Bladder microvascular endothelial cell (primary cell): ENCODE data around the gene FKBP6. TPM values are rescaled to one million over a fixed set of nuclear protein-coding genes. Genes with fewer than 3 reads are reported as not detected.

ENCODE experiments used
- total RNA-seq: library from RNA; depleted of rRNA; stranded (reverse); fragments of >200 nt; gene quantifications from 2 replicates; pipeline ENCODE4 v1.2.3, GENCODE V29; 2014

FKBP6 gene
- not detected in 2 replicates for total RNA-seq

DNA sequence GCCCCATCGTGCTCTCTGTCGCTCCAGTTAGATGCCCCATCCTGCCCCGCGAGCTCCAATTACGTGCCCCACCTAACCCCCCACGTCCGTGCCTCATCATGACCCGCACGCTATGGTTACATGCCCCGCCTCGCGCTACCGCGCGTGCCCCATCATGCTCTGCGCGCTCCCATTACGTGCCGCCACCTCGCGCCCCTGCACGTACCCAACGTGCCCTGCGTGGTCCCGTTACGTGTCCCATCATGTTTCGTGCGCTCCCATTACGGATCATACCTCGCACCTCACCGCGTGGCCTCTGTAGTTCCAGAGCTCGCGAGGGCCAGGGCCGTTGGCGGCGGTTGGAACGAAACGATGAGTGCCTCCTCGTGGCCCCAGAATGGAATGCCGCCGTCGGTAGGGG is at the start of gene FKBP6, which contains the start of gene TRIM50:
FKBP6 (plus strand) TSS at position 240 of the 400 bp plus-strand sequence. CDS start 268 bp downstream, outside the sequence.
TRIM50 (minus strand) TSS at position 161 of the 400 bp plus-strand sequence. CDS start 3,295 bp downstream, outside the sequence.

GRCh38 chr7:73308665-73309214 is 19.2 kb upstream of the FKBP6 start, which contains the start of gene NSUN5:
NSUN5 (minus strand) TSS chr7:73308826; CDS start chr7:73308790, 36 bp downstream.

Other genes with a start within 250 kb of the FKBP6 start
- gene SPDYE9, start 242.1 kb upstream of the FKBP6 start, total RNA-seq, result not detected in 2 replicates
- 3.7 and 8.4 TPM in 2 replicates for gene NSUN5, start 19.3 kb upstream of the FKBP6 start, total RNA-seq
- gene TRIM50, start 79 bp upstream of the FKBP6 start, total RNA-seq, result not detected in 2 replicates
- gene FZD9, start 105.6 kb downstream of the FKBP6 start, total RNA-seq, result 0.65 and 2.1 TPM in 2 replicates
- 33.5 and 59.8 TPM in 2 replicates for gene BAZ1B, start 194.1 kb downstream of the FKBP6 start, total RNA-seq
- 19.9 and 20.6 TPM in 2 replicates for gene BCL7B, start 229.5 kb downstream of the FKBP6 start, total RNA-seq